H1 (cell line): ENCODE data around the gene SENP7. TPM values are rescaled to one million over a fixed set of nuclear protein-coding genes. Genes with fewer than 3 reads are reported as not detected.

Experiments
- CHD1 ChIP-seq: IDR thresholded peaks from 2 replicates; pipeline ENCODE4 v1.6.1; 2012; ENCODE audit warnings: low read depth, low read length, improper control_type of control experiment
- EZH2 ChIP-seq: fragments of 200-600 bp; sonication (generic); IDR thresholded peaks from 2 replicates; pipeline ENCODE4 v1.7.1; 2012; ENCODE audit warnings: low read depth, mild to moderate bottlenecking, moderate library complexity, low read length, inconsistent platforms; ENCODE audit not compliant: severe bottlenecking
- JUND ChIP-seq: IDR thresholded peaks from 2 replicates; pipeline ENCODE4 v1.6.1; 2011; ENCODE audit warnings: mild to moderate bottlenecking, improper control_type of control experiment, low read length
- POU5F1 ChIP-seq: IDR thresholded peaks from 2 replicates; pipeline ENCODE4 v1.6.1; 2011; ENCODE audit warnings: low read depth, mild to moderate bottlenecking, low read length, moderate library complexity
- TBP ChIP-seq: IDR thresholded peaks from 2 replicates; pipeline ENCODE4 v1.6.1; 2011; ENCODE audit warnings: low read depth, low read length, improper control_type of control experiment
- polyA plus RNA-seq, 7 experiments: library from polyadenylated mRNA; depleted of rRNA in 3 of 7; stranded (reverse) in 5 of 7; unstranded in 2 of 7; fragments of >200 nt in 5 of 7; fragments of 200-250 nt in 2 of 7; gene quantifications; 1 replicate in 5 of 7; 2 replicates in 1 of 7; 4 replicates in 1 of 7; pipeline versions ENCODE4 v1.2.1 to v1.2.3, GENCODE V29; 2011 to 2013; ENCODE audit warnings: missing spikeins in 2 of 7, mixed read lengths in 2 of 7
- total RNA-seq: library from RNA; stranded (reverse); fragmentation: NEBNext Ultra II Directional; extraction: Animal tissue kit (Norgen Biotek cat#: 25700); gene quantifications from 2 replicates; pipeline ENCODE4 v1.2.1, GENCODE V29; 2021

Gene SENP7
- total and polyA plus RNA-seq, 2 of the 8 experiments (the other 6 are each of a cell fraction or from before 2014, with no cell fraction given), result 2.8 to 7.8 TPM

DNA sequence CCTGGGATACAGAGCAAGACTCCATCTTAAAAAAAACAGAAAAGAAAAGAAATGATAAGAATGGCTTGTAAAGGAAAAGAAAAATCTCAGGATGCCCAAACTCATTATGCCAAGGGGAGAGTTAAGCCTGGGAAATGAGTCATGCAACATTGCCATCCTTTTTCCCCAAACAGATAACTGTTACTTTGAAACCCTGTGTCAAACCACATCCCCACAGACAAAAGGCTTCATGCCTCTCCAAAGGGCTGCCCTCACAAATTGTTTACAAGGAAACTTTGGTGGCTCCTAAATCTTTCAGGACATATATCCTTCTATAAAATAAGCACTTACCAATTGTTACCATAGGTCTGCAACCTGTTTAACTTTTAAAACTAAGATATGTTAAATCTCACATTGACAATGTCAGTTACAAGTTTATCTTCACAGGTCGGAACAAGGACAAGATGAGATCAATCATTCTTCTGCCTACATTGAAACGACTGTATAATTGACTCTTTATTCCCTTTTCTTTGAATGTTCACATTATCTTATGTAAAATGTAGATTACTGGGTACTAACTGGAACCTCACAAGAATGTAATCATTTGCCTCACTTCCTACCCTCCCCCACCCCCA lies 18.6 kb upstream of the SENP7 start (continued):
- TF ChIP-seq JUND, result no peak
- no peak for TF ChIP-seq POU5F1
- TF ChIP-seq EZH2, result no peak
- no peak for TF ChIP-seq CHD1
- no peak for TF ChIP-seq TBP
